SK-N-SH (cell line): ENCODE results near the gene HIBADH. TPM values are rescaled to one million over a fixed set of nuclear protein-coding genes. Genes with fewer than 3 reads are reported as not detected.
A peak's percentile ranks its signal among the peaks of the same experiment; 100 is the strongest.

Source experiments
- CTCF ChIA-PET: fragments of 300-600, 350-600 bp; formaldehyde crosslinking; extraction: SDS; loops from one replicate; lab custom pipeline; 2021; lab: Yijun Ruan, JAX
- POLR2A ChIA-PET: fragments of 350-600 bp; sonication (Branson Sonifier 250); formaldehyde crosslinking; extraction: SDS; loops from one replicate; lab custom pipeline; 2020; ENCODE audit warnings: antibody characterized with exemption, inconsistent platforms; lab: Yijun Ruan, JAX
- DNase-seq: peaks from one replicate; pipeline ENCODE4 v3.0.0; 2012
- H2AFZ ChIP-seq: fragments of 200-600 bp; sonication (generic); 2 replicates; pipeline ENCODE4 v1.8.1; 2016; ENCODE audit warnings: antibody characterized with exemption, mild to moderate bottlenecking, low read depth
- H3F3A ChIP-seq: fragments of 200-600 bp; sonication (generic); replicated peaks from 2 replicates; pipeline ENCODE3; 2016; ENCODE audit warnings: antibody characterized with exemption, mild to moderate bottlenecking; ENCODE audit not compliant: insufficient read depth
- H3K27ac ChIP-seq, 2 experiments: fragments of 200-500 bp in 1 of 2; fragments of 200-600 bp in 1 of 2; sonication (Bioruptor generic) in 1 of 2; sonication (generic), shearing (Covaris generic) in 1 of 2; 2 replicates each; pipeline versions ENCODE4 v1.5.1 to v1.6.1; 2014 to 2016; ENCODE audit warnings: low read depth in 2 of 2, inconsistent platforms in 1 of 2, low read length in 1 of 2, mild to moderate bottlenecking in 1 of 2, mixed read lengths in 1 of 2
- H3K27me3 ChIP-seq: fragments of 200-600 bp; sonication (generic), shearing (Covaris generic); 2 replicates; pipeline ENCODE4 v1.6.1; 2016; ENCODE audit warnings: mixed run types; ENCODE audit not compliant: insufficient read depth
- H3K36me3 ChIP-seq, 2 experiments: fragments of 200-500 bp in 1 of 2; fragments of 200-600 bp in 1 of 2; sonication (Bioruptor generic) in 1 of 2; sonication (generic) in 1 of 2; replicated peaks in 1 of 2; 2 replicates each; pipeline versions ENCODE3 to v1.5.1; 2014 to 2016; ENCODE audit warnings: low read length in 1 of 2, mild to moderate bottlenecking in 1 of 2; ENCODE audit not compliant: insufficient read depth in 2 of 2, control insufficient read depth in 1 of 2
- H3K4me1 ChIP-seq, 2 experiments: fragments of 200-500 bp in 1 of 2; fragments of 200-600 bp in 1 of 2; sonication (Bioruptor generic) in 1 of 2; sonication (generic), shearing (Covaris generic) in 1 of 2; 2 replicates each; pipeline versions ENCODE4 v1.5.1 to v1.6.1; 2014 to 2016; ENCODE audit warnings: low read depth in 1 of 2, low read length in 1 of 2, mixed run types in 1 of 2; ENCODE audit not compliant: insufficient read depth in 2 of 2, control insufficient read depth in 1 of 2
- H3K4me2 ChIP-seq: fragments of 200-600 bp; sonication (generic), shearing (Covaris generic); 2 replicates; pipeline ENCODE4 v1.6.1; 2017; ENCODE audit warnings: mixed run types
- H3K4me3 ChIP-seq, 2 experiments: fragments of 200-500 bp in 1 of 2; fragments of 200-600 bp in 1 of 2; sonication (Bioruptor generic) in 1 of 2; sonication (generic), shearing (Covaris generic) in 1 of 2; 2 replicates each; pipeline versions ENCODE4 v1.5.1 to v1.8.1; 2014 to 2016; ENCODE audit warnings: low read depth in 2 of 2, inconsistent platforms in 1 of 2, low read length in 1 of 2, mild to moderate bottlenecking in 1 of 2, mixed read lengths in 1 of 2, moderate library complexity in 1 of 2
- H3K79me2 ChIP-seq: fragments of 200-600 bp; sonication (generic); 2 replicates; pipeline ENCODE4 v1.8.1; 2017; ENCODE audit warnings: mild to moderate bottlenecking; ENCODE audit not compliant: insufficient read depth
- H3K9ac ChIP-seq: fragments of 200-600 bp; sonication (generic); 2 replicates; pipeline ENCODE4 v1.6.1; 2017; ENCODE audit warnings: mixed run types
- H3K9me2 ChIP-seq: fragments of 200-600 bp; sonication (generic); 2 replicates; pipeline ENCODE4 v1.6.1; 2017; ENCODE audit warnings: mixed run types
- H3K9me3 ChIP-seq: fragments of 200-600 bp; sonication (generic); 2 replicates; pipeline ENCODE4 v1.6.1; 2017; ENCODE audit warnings: mixed run types, mild to moderate bottlenecking, moderate library complexity
- H4K20me1 ChIP-seq: fragments of 200-600 bp; sonication (generic); 2 replicates; pipeline ENCODE4 v1.6.1; 2017; ENCODE audit warnings: mild to moderate bottlenecking, mixed run types; ENCODE audit not compliant: insufficient read depth
- FOSL2 ChIP-seq: IDR thresholded peaks from 2 replicates; pipeline ENCODE4 v1.4.0; 2012; ENCODE audit warnings: low read depth, mild to moderate bottlenecking, moderate library complexity, borderline replicate concordance
- FOXJ3 ChIP-seq: sonication (generic); formaldehyde crosslinking; IDR thresholded peaks from 2 replicates; pipeline ENCODE4 v1.5.1; 2020; ENCODE audit warnings: mild to moderate bottlenecking, missing genetic modification reagents
- GABPA ChIP-seq: IDR thresholded peaks from 2 replicates; pipeline ENCODE4 v1.4.0; 2012; ENCODE audit warnings: low read depth, mild to moderate bottlenecking
- NRF1 ChIP-seq: IDR thresholded peaks from 2 replicates; pipeline ENCODE4 v1.6.1; 2012; ENCODE audit warnings: low read depth, mild to moderate bottlenecking, low read length
- RAD21 ChIP-seq: IDR thresholded peaks from 2 replicates; pipeline ENCODE4 v1.6.1; 2012; ENCODE audit warnings: mild to moderate bottlenecking, low read length
- YY1 ChIP-seq: IDR thresholded peaks from 2 replicates; pipeline ENCODE4 v1.4.0; 2012; ENCODE audit warnings: low read depth, mild to moderate bottlenecking
- WGBS: methylation state at CpG from one replicate; pipeline ENCODE4 v1.1.6; 2017; ENCODE audit warnings: low lambda C conversion rate; 5-methylcytosine and 5-hydroxymethylcytosine counted together
- polyA plus RNA-seq, 3 experiments: library from polyadenylated mRNA; depleted of rRNA; stranded (reverse); fragments of >200 nt; gene quantifications; 2 replicates each; pipeline ENCODE4 v1.2.3, GENCODE V29; 2012
- TF ChIP-seq, protein P1 (sequence below): fragments of 150-350 bp; IDR thresholded peaks from 2 replicates; pipeline ENCODE4 v1.6.1; 2016; ENCODE audit warnings: mild to moderate bottlenecking, low read depth, low read length
- TF ChIP-seq, protein P2 (sequence below): IDR thresholded peaks from 2 replicates; pipeline ENCODE4; 2012
- TF ChIP-seq, protein P3 (sequence below): fragments of 150-350 bp; IDR thresholded peaks from 2 replicates; pipeline ENCODE4 v1.6.1; 2017; ENCODE audit warnings: antibody characterized with exemption, low read length, low read depth, borderline replicate concordance
- TF ChIP-seq, protein P4 (sequence below): fragments of 200-600 bp; sonication (generic); IDR thresholded peaks from 2 replicates; pipeline ENCODE4 v1.6.1; 2017; ENCODE audit warnings: antibody characterized with exemption, mild to moderate bottlenecking, moderate library complexity

The HIBADH gene
- polyA plus RNA-seq, 1 of the 3 experiments (the other 2 are of a cell fraction) = 71.8 TPM

DNA sequence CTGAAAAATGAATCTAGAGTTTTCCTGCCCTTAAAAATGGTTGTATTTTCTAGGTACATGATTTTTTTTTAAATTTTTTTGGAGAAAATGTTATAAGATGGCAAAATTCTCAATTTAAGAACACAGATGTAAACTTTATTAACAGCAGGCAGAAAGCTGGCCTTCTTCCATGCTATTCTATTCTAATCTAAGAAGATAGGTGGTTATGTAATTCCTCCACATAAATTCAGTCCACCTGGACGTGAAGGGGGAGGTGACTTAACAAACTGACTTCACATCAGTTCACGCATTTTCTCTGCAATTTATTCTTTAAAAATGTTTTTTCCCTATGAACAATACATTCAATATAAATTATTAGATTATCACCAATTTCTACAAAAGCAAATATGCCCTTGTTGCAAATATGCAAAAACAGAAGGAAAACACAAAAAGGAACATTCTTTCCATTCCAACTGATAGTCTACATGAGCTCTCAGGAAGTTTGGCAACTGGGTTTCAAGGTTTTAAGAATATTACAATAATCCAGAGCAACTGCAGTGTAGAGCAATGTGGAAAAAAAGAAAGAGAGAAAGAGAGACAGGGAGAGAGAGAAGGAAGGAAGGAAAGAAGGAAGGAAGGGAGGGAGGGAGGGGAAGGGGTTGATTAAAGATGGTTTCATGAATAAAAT is 76.8 kb downstream of the HIBADH start:
- POLR2A ChIA-PET = no interaction called here

DNA sequence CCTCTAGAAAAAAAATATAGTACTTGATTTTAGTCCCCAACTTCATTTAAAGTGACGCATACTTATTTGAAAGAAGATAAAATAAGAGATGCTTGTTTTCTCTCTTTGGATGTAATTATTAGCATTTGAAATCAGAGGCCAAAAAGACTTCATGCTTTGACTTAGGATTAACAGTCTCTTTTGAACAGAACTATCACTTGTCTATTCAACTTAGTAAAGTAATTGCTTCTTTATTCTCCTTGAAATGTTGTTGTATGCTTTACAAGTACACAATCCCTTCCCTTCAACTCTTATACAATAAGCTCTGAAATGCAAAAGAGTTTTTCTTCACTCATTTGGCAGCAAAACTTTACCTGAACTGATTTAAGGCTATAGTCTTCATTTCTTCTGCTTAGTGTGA is 80.8 kb downstream of the HIBADH start:
- POLR2A ChIA-PET = no interaction called here
- CTCF ChIA-PET = interaction anchor here (0.5 to 3.3 kb wide), 8 partner anchors 16 to 402 kb away, joined by 3 to 16 read pairs (median 4); no protein-coding TSS in a partner anchor
- Histone ChIP-seq H3K27me3 (no peaks in the 10 kb centered on the region), H4K20me1 (no peaks in the 10 kb centered on the region), H3K79me2 (no peaks in the 10 kb centered on the region), H3K4me3 (no peak overlapping the region), H3K9me2 (no peaks in the 10 kb centered on the region), H2AFZ (no peak overlapping the region), H3K4me1 (peaks cover 4 to 15% of the 10 kb centered on the region in 2 experiments; a peak in 2 of 4 replicates), H3K9ac (no peak overlapping the region), H3K36me3 (peaks cover 4 to 17% of the 10 kb centered on the region in 2 experiments), H3F3A (peaks cover 11% of the 10 kb centered on the region), H3K9me3 (no peaks in the 10 kb centered on the region; the same call in 1 of the 2 replicates), H3K27ac (no peak overlapping the region), H3K4me2 (no peak overlapping the region)
- no peak for DNase-seq
- no peak for TF ChIP-seq RAD21
- TF ChIP-seq FOXJ3 (CRISPR knock-in tag) = no peak
- TF ChIP-seq YY1 = no peak
- TF ChIP-seq, protein P1, sequence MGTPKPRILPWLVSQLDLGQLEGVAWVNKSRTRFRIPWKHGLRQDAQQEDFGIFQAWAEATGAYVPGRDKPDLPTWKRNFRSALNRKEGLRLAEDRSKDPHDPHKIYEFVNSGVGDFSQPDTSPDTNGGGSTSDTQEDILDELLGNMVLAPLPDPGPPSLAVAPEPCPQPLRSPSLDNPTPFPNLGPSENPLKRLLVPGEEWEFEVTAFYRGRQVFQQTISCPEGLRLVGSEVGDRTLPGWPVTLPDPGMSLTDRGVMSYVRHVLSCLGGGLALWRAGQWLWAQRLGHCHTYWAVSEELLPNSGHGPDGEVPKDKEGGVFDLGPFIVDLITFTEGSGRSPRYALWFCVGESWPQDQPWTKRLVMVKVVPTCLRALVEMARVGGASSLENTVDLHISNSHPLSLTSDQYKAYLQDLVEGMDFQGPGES = no peak
- TF ChIP-seq NRF1 = no peak
- TF ChIP-seq FOSL2 = no peak
- no peak for TF ChIP-seq GABPA
- TF ChIP-seq, protein P2, sequence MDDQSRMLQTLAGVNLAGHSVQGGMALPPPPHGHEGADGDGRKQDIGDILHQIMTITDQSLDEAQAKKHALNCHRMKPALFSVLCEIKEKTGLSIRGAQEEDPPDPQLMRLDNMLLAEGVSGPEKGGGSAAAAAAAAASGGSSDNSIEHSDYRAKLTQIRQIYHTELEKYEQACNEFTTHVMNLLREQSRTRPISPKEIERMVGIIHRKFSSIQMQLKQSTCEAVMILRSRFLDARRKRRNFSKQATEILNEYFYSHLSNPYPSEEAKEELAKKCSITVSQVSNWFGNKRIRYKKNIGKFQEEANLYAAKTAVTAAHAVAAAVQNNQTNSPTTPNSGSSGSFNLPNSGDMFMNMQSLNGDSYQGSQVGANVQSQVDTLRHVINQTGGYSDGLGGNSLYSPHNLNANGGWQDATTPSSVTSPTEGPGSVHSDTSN = no peak
- WGBS = 100% methylated on average over 1 of the region's 1 CpG

More for the DNA sequence above, 76.8 kb downstream of the HIBADH start:
- CTCF ChIA-PET = interaction anchor here (0.6 to 3.4 kb wide), 6 partner anchors 10 to 434 kb away, joined by 3 to 18 read pairs (median 8); no protein-coding TSS in a partner anchor
- H3K4me1 ChIP-seq = peaks cover 0 to 17% of the 10 kb centered on the region in 2 experiments; a peak in 2 of 4 replicates
- no peak overlapping the region for H3K9ac ChIP-seq
- H3K27me3 ChIP-seq = no peaks in the 10 kb centered on the region
- no peak overlapping the region for H3K4me3 ChIP-seq
- no peak overlapping the region for H3K4me2 ChIP-seq
- DNase-seq = no peak
- H2AFZ ChIP-seq = no peak overlapping the region
- TF ChIP-seq, protein P3, sequence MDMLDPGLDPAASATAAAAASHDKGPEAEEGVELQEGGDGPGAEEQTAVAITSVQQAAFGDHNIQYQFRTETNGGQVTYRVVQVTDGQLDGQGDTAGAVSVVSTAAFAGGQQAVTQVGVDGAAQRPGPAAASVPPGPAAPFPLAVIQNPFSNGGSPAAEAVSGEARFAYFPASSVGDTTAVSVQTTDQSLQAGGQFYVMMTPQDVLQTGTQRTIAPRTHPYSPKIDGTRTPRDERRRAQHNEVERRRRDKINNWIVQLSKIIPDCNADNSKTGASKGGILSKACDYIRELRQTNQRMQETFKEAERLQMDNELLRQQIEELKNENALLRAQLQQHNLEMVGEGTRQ = no peak
- TF ChIP-seq, protein P4, sequence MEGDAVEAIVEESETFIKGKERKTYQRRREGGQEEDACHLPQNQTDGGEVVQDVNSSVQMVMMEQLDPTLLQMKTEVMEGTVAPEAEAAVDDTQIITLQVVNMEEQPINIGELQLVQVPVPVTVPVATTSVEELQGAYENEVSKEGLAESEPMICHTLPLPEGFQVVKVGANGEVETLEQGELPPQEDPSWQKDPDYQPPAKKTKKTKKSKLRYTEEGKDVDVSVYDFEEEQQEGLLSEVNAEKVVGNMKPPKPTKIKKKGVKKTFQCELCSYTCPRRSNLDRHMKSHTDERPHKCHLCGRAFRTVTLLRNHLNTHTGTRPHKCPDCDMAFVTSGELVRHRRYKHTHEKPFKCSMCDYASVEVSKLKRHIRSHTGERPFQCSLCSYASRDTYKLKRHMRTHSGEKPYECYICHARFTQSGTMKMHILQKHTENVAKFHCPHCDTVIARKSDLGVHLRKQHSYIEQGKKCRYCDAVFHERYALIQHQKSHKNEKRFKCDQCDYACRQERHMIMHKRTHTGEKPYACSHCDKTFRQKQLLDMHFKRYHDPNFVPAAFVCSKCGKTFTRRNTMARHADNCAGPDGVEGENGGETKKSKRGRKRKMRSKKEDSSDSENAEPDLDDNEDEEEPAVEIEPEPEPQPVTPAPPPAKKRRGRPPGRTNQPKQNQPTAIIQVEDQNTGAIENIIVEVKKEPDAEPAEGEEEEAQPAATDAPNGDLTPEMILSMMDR = peak; percentile 23; the same call in 1 of the 2 replicates
- no peaks in the 10 kb centered on the region; the same call in 1 of the 2 replicates for H3K9me3 ChIP-seq
- H4K20me1 ChIP-seq = no peaks in the 10 kb centered on the region
- H3F3A ChIP-seq = peaks cover 11% of the 10 kb centered on the region
- no peak overlapping the region for H3K27ac ChIP-seq
- H3K36me3 ChIP-seq = peaks cover 6 to 31% of the 10 kb centered on the region in 2 experiments
- no peaks in the 10 kb centered on the region for H3K79me2 ChIP-seq
- no peaks in the 10 kb centered on the region for H3K9me2 ChIP-seq
- WGBS = 53% methylated on average over 2 of the region's 2 CpGs
